Lower leg skin (tissue), 3 donors: ENCODE data around the gene TBCD.

Source experiments
- CTCF ChIP-seq, 3 donors: fragments of 450-650 bp; IDR thresholded peaks; one replicate each; pipeline ENCODE4 v1.5.1; 2016; ENCODE audit warnings: antibody characterized with exemption in 3 of 3, mild to moderate bottlenecking in 3 of 3, moderate library complexity in 2 of 3
- POLR2A ChIP-seq, 2 donors: fragments of 450-650 bp; IDR thresholded peaks; one replicate each; pipeline ENCODE4 v1.6.1; 2016 to 2017; ENCODE audit warnings: antibody characterized with exemption in 2 of 2, mild to moderate bottlenecking in 1 of 2, moderate library complexity in 1 of 2

GRCh38 chr17:82797061-82797460, 45.2 kb downstream of the TBCD start:
- no peak for TF ChIP-seq CTCF (IDR thresholded peaks at IDR 0.05)
- no peak for TF ChIP-seq POLR2A (IDR thresholded peaks at IDR 0.05)
